Erythroblast (primary cell): ENCODE measurements around the gene KLHDC7B.

Source experiments
- DNase-seq, 2 experiments: peaks; one replicate each; lab custom pipeline; 2025; lab: John Stamatoyannopoulos, UW
- GATA1 ChIP-seq: IDR thresholded peaks from 2 replicates; pipeline ENCODE4 v1.6.1; 2011; ENCODE audit warnings: low read depth, mild to moderate bottlenecking, control low read depth, low read length, moderate library complexity
- POLR2A ChIP-seq: IDR thresholded peaks from 2 replicates; pipeline ENCODE4 v1.6.1; 2011; ENCODE audit warnings: mild to moderate bottlenecking, low read length

The KLHDC7B gene

DNA sequence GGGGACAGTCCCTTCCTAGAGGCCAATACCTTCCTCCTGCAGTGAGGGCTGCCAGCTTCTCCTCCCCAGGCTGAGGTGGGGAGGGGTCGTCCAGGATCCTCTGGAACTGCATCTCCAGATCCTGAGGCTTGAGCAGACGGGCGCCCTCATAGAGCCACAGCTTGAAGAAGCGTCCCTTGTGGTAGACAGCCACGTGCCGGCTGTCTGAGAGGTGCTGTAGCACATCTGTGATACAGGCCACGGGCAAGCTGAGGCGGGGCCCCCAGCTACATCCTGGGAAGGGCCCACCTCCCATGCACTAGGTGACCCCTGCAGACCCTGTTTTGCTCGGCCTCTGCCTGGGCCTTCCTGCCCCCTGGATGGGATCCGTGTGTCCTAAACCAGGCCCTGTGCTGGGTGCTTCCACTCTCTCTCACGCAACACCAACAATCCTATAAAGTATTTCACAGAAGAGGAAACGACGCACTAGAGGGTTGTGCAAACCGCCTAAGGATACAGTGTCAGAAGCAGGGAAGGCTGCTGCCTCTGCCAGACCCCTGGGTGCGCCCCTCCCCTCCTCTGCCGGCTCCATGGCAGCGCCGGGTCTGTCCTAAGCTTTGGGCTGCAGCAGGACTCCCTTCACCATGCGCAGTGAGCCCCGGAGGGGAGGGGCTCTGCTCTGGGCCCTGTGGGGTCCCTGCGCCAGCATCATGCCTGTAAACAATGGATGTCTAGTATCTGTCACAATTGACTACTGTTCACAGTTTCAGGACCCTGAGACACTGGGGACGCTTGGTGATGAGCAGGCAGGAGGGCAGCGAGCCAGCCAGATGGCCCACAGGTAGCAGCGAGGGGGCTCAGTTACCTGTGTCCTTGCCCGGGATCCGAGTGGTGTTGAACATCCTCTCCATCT, 28.0 kb downstream of the KLHDC7B start:
- DNase-seq = no peak
- TF ChIP-seq POLR2A (no peak), GATA1 (no peak)

DNA sequence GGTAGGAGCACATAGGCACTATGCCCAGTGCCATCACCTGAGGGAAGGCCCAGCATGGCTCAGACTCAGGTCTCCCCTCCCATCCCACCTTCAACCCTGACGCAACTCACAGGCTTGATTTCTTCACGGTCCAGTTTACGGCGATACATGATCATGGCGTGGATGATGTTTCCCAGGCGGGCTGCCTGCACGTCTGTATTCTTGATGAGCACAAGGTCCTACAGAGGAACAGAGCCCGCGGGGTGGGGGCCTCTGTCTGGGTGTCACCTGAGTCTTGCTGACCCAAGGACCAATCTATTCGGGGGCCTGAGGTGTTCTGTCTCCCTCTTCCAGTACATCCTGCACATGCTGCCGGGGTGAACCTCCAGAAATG, 28.7 kb downstream of the KLHDC7B start:
- no peak for TF ChIP-seq GATA1
- TF ChIP-seq POLR2A = no peak
- DNase-seq = no peak

DNA sequence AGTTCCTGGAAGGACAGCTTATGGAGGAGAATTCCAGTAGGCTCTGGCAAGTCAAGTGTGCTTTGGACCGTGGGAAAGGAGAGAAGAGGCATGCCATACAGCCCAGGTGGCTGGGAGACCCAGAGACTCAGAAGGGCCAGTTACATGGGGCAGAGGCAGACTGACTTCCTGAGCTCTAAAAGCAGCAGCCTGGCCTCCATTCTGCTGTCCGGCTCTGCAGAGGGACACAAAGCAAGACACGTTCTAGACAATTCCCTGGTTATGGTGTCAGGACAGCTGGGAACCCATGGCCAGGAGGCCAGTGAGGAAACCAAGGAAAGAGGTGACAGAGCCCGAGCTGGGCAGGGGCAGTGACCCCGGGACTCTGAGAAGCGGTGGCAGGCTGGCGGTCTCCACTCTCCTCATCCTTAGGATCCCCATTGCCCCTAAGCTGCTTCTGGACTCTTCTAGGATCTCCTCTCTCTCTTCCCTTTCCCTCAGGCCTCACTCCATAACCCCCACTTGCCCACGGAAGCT, 29.8 kb downstream of the KLHDC7B start:
- no peak for TF ChIP-seq GATA1
- TF ChIP-seq POLR2A = no peak
- no peak for DNase-seq

DNA sequence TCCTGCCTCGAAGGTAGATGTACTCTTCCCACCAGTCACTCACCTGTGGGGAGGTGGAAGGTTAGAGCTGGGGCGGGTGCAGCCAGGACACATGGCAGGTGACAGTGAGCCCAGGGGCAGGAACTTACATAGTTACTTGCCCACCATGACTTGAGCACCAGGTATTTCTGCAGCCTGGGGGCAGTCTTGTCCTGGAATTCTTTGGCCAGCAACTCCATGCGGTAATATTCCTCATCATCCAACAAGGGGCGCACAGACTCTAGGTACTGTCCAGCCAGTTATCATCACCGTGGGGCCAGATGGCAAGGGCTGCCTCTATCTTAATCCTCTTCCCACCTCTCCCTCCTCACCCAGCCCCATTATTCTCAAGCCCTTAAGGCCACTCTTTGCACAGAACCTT, 30.4 kb downstream of the KLHDC7B start:
- TF ChIP-seq POLR2A (no peak), GATA1 (no peak)
- peak; percentile 45 to 46 for DNase-seq

DNA sequence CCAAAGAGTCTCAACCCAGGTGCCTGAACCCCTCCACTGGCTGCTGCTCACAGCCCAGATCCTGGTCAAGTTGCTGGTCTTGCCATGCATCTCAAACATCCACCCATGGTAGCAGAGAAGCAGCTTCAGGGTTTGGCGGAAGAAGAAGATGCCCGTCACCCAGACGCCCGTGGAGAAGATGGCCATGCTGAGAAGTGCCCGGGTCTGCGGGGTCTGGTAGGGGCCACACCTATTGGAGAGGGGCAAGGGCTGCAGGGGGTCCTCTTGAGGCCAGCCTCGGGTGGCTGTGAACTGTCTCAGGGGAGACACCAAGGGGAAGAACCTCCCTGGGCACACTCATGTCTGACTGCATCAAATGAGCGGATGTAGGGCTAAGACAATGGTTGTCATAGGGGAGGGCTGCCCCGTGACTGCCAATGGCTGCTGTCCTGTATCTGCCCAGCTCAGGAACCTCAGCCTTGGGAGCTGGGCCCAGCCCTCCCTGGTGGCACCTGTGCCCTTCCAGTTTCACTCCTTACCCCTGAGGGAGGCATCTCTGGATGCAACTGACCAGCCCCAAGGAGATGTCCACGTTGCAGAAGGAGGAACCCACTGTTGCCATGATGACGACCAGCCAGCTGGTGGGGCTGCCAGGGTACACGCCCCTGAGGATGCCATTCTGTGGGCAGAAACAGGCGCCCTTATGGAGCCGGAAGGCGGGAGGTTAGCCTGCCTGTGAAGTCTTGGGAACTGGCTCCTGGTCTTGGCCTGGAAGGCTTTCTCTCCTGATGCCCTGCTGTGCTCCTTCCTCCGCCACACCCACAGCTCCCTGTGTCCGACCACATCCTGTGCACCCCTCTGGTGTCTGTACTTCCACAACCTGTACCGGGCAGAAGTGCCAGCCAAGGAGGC, 31.4 kb downstream of the KLHDC7B start:
- TF ChIP-seq GATA1 = no peak
- TF ChIP-seq POLR2A = no peak
- no peak for DNase-seq

DNA sequence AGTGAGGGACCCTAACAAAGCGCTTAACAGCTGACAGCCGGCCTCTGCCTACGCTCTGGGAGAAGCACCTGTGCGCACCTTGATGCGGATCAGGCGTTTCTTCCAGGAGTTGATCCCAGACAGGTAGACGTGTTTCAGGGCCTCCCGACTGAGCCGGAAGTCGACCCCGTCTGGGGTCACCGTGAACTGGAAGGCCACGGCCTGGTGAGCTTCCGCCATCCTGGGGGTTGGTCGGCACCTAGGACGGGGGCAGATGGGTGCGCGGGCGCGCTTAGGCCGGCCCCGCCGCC, 31.9 kb downstream of the KLHDC7B start:
- no peak for DNase-seq
- TF ChIP-seq GATA1 (no peak), POLR2A (no peak)

DNA sequence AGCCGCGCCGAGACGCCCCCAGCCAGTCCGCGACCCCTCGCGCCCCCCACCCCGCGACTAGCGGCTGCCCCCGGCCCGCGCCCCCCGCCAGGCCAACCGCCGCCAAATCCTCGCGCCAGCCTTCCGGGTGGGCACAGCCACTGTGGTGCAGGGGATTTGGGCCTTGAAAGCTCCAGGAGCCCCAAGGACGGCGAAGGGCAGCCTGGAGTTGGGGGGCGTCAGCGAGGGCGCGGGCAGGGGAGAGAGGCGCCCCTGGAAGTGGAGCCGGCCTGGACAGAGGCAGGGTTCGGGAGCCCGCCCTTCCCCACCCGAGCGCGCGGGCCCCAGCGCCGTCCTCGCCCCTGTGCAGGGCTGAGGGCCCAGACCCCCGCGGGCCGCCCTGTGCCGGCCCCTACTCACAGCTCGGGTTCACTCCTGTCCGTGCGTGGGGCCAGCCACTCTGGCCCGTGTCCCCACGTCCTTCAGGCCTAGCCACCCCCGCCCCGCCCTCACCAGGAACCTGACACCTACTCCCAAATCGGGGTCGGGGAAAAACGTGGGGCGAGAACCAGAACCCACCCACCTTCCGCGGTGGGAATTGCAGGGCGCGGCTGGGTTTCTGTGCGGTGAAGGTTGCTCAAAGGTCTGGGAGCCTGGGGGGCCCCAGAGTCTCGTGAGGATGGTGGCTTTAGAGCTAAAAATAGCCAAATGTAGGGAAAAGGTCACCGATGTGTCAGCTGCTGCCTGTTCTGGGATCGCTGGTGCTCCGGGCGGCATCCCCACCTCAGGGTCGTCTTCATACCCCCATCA, 32.5 kb downstream of the KLHDC7B start, which contains the start of gene CPT1B:
CPT1B (minus strand) TSS at position 441 of the 789 bp plus-strand sequence. CDS start 512 bp downstream, outside the sequence.
- TF ChIP-seq POLR2A (no peak), GATA1 (no peak)
- DNase-seq = no peak

DNA sequence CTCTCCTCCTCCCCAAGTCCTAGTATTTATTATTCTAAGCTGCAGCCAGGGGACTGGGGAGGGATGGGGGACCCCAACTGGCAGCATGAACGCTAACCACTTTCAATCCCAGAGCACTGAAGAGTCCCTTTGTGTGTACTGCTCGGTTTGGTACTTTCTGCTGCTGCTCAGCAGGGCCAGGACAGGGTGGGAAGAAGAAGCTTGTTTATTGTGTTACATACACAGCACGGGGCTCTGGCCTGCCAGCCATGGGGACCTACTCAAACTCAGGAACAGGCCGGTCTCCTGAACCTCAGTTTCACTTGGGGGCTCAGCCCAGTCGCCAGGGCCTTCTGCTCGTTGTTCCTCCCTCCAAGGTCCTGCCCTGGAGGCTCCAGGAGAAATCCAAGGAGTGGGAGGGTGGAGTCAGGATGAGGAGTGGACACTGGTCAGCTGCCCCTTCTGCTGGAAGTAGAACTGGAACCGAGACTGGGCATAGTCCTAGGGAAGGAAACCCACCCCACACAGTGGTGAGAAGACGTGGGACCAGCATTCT, 33.1 kb downstream of the KLHDC7B start:
- DNase-seq = no peak
- no peak for TF ChIP-seq GATA1

DNA sequence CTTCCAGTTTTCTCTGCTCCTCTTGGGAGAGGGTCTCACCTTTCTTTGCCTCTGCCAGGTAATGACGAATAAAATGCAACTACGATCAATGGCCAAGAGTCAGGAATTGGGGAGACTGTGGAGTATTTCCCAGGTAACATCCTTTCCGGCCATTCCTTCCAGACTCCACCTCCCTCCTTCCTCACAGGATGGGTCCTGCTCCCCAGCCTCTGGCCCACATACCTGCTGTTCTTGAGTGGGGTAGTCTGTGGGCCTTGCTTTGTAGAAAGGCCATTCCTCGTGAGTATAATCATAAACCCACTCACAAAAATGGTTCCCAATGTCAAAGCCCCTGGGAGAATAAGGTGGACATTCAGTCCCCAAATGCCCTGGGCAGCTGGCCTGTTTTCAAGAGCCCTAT, 34.1 kb downstream of the KLHDC7B start:
- TF ChIP-seq POLR2A = no peak
- TF ChIP-seq GATA1 = no peak
- DNase-seq = no peak

DNA sequence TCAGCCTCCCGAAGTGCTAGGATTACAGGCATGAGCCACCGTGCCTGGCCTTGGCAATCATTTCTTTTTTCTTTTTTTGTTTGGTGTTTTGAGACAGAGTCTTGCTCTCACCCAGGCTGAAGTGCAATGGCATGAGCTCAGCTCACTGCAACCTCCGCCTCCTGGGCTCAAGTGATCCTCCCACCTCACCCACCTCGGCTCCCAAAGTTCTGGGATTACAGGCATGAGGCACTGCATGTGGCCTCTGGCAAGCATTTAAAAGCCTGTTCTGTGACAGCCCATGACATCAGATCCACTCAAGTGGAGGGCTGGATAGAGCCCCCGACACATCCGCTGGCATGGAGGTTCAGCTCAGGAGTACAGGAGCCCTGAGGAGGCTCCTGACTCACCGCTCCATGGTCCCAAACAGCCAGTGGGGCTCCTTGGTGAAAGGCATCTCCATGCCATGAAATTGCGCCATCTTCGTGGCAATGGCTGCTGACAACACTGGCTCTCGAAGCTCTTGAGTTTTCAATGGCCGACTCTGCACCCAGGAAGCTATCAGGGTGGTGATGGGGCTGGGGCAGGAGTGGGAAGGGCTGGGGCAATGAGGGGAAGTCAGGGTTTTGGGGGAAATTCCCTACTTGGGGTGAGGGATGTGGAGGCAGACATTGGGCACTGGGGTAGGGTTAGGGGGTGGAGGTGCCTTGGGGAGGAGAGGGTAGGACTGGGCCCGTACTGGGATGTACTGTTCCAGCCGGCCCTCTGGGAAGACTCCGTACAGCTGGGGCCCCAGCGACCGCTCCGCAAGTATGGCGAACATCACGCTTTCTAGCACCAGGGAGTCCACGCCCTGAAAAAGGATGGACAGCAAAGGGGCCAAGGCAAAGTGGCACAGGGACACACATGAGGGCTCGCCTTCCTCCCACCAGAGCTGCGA, 35.6 kb downstream of the KLHDC7B start:
- TF ChIP-seq GATA1 = no peak
- DNase-seq = no peak

DNA sequence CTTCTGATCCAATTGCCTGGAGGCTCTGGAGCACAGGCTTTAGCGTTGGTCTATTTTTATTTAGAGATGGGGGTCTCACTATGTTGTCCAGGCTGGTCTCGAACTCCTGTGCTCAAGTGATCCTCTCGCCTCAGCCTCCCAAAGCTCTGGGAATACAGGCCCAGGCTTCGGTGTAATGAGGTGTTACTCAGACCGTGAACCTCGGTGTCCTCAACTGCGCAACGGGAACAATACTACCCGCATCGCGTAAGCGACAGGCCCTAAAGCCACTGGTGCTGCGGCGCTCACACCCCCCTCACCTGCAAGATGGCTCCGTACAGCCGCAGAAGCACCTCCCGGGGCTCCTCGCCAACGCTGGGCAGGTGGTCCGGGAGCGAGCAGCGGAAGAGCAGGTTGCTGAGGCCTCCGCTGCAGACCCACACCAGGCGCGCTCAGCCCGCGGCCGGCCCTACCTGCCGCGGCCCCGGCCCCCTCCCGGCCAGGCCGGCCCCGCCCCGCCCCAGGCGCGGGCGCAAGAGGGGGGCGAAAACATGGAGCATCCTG, 36.3 kb downstream of the KLHDC7B start:
- peak in 1 of 2 experiments; percentile 65 for DNase-seq
- no peak for TF ChIP-seq POLR2A
- TF ChIP-seq GATA1 = no peak

DNA sequence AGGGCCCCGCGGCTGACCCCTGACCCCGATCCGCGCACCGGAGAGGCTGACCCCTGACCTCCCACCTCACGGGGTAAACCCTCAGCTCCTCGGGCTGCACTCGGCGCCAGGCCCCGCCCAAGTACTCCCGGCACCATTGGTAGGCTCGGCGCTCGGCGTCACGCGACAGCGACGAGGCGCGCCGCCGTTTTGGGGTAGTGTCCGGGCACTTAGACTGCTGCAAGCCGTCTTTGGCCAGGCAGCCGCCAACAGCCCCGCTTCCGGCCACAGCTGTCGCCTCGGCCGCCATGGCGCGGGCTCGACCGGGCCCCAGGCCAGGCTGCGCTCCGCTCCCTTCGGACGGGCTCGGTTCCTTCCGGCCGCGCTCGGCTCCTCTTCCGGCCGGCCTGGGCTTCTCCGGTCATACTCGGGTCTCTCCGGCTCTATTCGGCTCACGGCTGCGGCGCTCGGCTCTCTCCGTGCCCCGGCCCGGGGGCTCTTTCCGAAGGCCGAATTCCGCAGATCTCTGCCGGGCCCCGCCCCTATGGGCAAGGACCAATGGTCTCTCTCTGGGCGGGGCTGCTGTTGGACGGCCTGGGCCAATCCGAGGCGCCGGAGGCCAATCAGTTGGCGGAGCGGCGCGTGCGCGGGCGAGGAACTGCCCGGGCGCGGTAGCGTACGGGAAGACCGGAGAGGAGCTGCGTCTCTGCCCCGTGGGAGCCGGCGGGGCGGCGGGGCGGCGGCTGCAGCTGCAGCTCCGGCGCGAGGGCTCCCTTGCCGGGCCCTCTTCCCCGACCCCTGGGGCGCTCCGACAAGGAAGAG, 37.0 kb downstream of the KLHDC7B start, which contains the start of gene CHKB:
CHKB (minus strand) TSS at position 357 of the 801 bp plus-strand sequence; CDS start at position 289, 68 bp downstream.
- TF ChIP-seq POLR2A (peak; percentile 80), GATA1 (no peak)
- peak; percentile 97 to 98 for DNase-seq
